Activated CD4-positive, alpha-beta T cell treated with anti-CD3 and anti-CD28 coated beads, Interleukin-2, amount 50 U/mL, for 4 hours (primary cell): ENCODE results near the gene TNK1.
"Not testable (repeated sequence)": the region's sequence is repeated elsewhere in the genome, so short reads cannot be mapped to it uniquely, and the experiment has no call there.

ENCODE experiments used
- DNase-seq, 2 experiments: peaks; one replicate each; pipeline ENCODE4 v3.0.0-alpha.2; 2020

TNK1 gene

GRCh38 chr17:7355573-7355972 lies 25.3 kb upstream of the TNK1 start:
- DNase-seq: no peak

GRCh38 chr17:7356072-7356549 lies 24.8 kb upstream of the TNK1 start:
- DNase-seq: peak; percentile 81 to 82

- DNase-seq: no peak
Measured at GRCh38 chr17:7356756-7357155, 24.1 kb upstream of the TNK1 start.

- no peak for DNase-seq
Measured at GRCh38 chr17:7357381-7357780, 23.5 kb upstream of the TNK1 start.

GRCh38 chr17:7361906-7362305 lies 19.0 kb upstream of the TNK1 start:
- no peak for DNase-seq

GRCh38 chr17:7363311-7363710 lies 17.6 kb upstream of the TNK1 start:
- no peak for DNase-seq

GRCh38 chr17:7365963-7366362 lies 14.9 kb upstream of the TNK1 start:
- DNase-seq: not testable (repeated sequence)

GRCh38 chr17:7367083-7367482 lies 13.8 kb upstream of the TNK1 start:
- no peak for DNase-seq

- no peak for DNase-seq
Measured at GRCh38 chr17:7367918-7368598, 12.8 kb upstream of the TNK1 start.

GRCh38 chr17:7368599-7368994 lies 12.3 kb upstream of the TNK1 start:
- not testable (repeated sequence) for DNase-seq

GRCh38 chr17:7369825-7370224 lies 11.1 kb upstream of the TNK1 start:
- DNase-seq: no peak

- DNase-seq: no peak
Measured at GRCh38 chr17:7370853-7371252, 10.0 kb upstream of the TNK1 start.

- no peak for DNase-seq
Measured at GRCh38 chr17:7374353-7374752, 6.5 kb upstream of the TNK1 start.

- DNase-seq: no peak
Measured at GRCh38 chr17:7379134-7379533, 1.8 kb upstream of the TNK1 start.

GRCh38 chr17:7380321-7380720 lies 568 bp upstream of the TNK1 start:
- DNase-seq: no peak

GRCh38 chr17:7382901-7383300 lies 2.0 kb downstream of the TNK1 start:
- no peak for DNase-seq

- DNase-seq: no peak
Measured at GRCh38 chr17:7383371-7383741, 2.5 kb downstream of the TNK1 start.

GRCh38 chr17:7383742-7384488 lies 3.0 kb downstream of the TNK1 start:
- DNase-seq: peak; percentile 63 to 66

- no peak for DNase-seq
Measured at GRCh38 chr17:7384489-7385081, 3.7 kb downstream of the TNK1 start.

GRCh38 chr17:7388856-7389255 lies 8.0 kb downstream of the TNK1 start:
- DNase-seq: no peak

GRCh38 chr17:7389924-7390910 lies 9.3 kb downstream of the TNK1 start:
- no peak for DNase-seq

- DNase-seq: no peak
Measured at GRCh38 chr17:7391307-7391706, 10.4 kb downstream of the TNK1 start.
